Activated CD4-positive, alpha-beta T cell treated with anti-CD3 and anti-CD28 coated beads, Interleukin-10, Interleukin-2, amounts not matched to agents 100 ng/mL and 50 ng/mL, durations not matched to agents 16 hours and 8 hours (primary cell): ENCODE data around the gene GNA12.
"Not testable (repeated sequence)": the region's sequence is repeated elsewhere in the genome, so short reads cannot be mapped to it uniquely, and the experiment has no call there.

ENCODE experiments used
- DNase-seq: peaks from one replicate; pipeline ENCODE4 v3.0.0-alpha.2; 2020

Gene GNA12

DNA sequence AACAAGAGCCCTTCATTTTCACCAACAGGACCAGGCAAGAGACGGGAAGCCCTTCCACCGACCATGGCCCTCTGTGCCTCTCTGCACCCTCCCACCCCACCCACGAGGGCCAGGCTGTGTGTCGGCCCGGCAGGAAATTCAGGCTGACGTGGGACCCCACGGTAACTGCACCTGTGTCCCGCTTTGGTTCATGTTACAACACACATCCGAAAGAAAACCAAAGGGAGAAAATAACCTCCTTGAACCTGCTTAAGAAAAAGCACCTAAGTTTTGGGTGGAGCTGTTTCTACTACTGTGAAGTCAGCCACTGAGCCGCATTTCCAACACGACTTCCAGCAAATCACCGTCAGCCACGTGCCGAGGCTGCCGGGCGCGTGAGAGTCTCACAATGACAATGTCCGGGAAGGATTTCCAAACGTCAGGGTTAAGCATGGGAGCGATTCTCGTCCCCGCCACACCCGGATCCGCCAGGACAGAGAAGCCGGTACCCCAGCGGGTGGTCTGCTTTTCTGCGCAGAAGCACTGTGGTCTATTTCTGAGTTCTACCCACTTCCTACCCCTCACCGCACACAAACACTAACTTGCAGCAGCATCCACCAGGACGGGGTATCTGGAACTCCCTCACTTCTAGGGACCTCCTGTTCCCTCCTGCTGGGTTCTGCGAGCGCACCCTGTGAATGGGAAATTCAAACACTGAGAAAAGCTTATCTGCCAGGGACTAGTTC is 119.5 kb downstream of the GNA12 start:
- no peak for DNase-seq

GRCh38 chr7:2724036-2724435 is 120.1 kb downstream of the GNA12 start:
- DNase-seq = not testable (repeated sequence)

- DNase-seq = no peak
Measured at GRCh38 chr7:2723138-2723850, 120.8 kb downstream of the GNA12 start.

GRCh38 chr7:2722591-2722990 is 121.5 kb downstream of the GNA12 start:
- no peak for DNase-seq

- no peak for DNase-seq
Measured at GRCh38 chr7:2721842-2722241, 122.3 kb downstream of the GNA12 start.

DNA sequence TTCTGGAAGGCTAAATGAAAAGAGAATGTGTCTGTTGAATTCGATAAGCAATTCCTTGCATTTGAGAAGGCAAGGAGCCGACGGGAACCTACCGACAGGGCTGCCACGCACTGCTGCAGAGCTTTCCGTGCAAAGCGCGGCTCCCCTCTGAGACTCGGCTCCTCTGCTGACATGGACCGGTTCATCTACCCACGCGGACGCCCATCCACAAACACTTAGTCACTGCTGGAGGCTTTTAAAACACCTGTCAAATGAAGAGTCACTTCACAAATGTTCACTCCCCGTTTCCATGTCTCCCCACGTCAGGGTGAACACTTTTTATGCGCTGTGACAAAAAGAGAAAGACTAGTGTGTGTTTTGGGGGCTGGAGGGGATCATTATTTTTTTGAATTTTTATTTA is 124.1 kb downstream of the GNA12 start:
- peak; percentile 29 for DNase-seq

- peak; percentile 80 for DNase-seq
Measured at GRCh38 chr7:2719007-2719406, 125.1 kb downstream of the GNA12 start.

GRCh38 chr7:2718296-2718965 is 125.7 kb downstream of the GNA12 start:
- no peak for DNase-seq

DNA sequence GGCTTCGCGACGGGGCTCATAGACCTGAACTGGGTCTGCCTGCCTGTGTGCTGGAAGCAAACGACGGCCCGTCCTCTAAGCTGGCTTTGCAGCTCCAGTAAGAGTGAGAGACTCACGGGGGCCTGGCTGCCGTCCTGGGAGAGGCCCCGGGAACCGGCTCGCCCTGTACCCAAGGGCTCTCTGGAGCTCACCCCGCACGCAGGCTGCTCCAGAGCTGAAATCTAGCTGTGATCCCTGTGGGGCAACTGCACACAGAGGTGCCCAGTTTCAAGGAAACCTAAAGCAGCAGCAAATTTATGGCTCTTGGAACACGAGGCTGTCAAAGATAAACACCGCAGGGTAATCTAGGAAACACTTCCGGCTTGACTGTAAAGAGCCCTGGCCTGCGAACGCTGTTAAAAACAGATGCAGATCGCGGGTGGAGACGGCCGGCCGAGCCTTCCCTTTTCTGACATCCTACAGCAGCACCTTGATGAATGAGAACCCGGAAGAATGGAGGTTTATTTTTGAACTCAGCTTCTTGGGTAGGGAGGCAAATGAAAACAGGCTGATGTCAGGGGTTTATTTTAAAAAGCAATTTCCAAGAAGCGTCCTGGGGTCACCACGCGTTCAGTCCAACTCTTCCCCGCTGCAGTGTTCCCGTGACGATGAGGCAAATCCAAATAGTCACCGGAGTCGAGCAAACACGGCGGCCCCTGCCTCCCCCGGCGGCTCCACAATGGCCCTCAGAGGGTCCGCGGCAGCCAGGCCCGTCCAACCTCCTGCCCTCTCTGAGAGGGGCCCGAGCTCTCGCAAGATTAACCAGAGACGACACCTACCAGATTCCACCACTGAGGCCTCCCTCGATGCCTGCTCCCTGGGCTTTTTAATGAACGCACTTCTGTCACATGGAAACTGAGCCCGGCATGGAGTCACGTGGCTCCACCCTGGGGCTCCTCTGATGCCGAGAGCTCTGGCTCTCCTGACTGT is 126.5 kb downstream of the GNA12 start:
- DNase-seq = peak; percentile 20

DNA sequence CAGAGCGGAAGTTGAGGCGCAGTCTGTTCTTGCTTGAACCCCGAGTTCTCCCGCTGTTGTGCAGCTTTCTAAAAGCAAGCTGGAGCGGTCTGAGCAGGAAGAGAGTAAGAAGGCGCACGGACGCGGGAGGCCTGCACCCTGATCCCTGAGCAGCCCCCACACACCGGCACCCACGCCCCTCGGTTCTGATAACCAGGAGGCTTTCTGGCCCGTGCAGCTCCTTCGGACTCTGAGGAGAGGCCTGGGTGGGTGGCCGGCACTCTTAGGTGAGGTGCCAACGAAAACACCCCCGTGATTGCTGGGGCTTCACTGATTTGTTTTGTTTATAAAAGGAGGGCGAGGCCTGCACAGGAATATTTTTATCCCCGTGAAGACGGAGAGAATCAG is 127.2 kb downstream of the GNA12 start:
- no peak for DNase-seq

GRCh38 chr7:2716488-2716887 is 127.6 kb downstream of the GNA12 start:
- DNase-seq = no peak

- DNase-seq = peak; percentile 58
Measured at GRCh38 chr7:2715341-2716231, 128.5 kb downstream of the GNA12 start.

DNA sequence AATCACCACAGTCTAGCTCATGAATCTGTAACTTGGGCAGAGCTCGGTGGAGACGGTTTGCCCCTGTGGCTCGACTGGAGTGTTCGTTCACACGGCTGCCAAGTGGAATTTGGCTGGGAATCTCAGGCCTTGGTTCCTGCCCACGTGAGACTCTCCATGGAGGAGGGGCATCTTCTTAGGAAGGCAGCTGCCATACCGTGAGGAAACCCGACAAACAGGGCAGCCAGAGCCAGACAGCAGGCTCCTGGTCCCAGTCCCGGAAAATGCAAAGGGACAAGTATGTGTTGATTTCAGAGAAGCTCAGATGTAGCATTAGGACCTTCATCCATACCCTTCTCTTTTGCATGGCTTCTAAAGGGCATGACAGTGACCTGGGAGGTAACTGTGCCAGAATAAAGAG is 129.5 kb downstream of the GNA12 start:
- no peak for DNase-seq

- DNase-seq = no peak
Measured at GRCh38 chr7:2713978-2714377, 130.1 kb downstream of the GNA12 start.

DNA sequence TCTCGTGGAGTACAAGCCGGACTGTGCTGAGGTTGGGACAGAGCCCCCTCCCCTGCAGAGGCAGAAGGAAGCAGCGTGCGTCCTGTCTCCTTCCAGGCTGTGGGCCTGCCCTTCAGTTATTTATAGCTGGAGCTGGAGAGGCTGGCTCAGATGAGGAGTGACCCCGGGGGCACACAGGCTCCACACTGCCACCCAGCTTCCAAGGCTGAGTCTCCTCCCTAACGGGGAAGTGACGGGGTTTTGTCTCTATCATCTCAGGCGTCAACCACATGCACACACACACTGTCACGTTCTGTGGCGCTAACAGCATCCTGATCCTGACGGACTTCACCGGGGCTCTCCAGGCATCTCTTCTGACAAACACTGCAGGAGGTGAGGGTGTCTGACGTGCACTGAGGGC is 130.7 kb downstream of the GNA12 start:
- no peak for DNase-seq

GRCh38 chr7:2711895-2712675 is 132.0 kb downstream of the GNA12 start:
- no peak for DNase-seq

DNA sequence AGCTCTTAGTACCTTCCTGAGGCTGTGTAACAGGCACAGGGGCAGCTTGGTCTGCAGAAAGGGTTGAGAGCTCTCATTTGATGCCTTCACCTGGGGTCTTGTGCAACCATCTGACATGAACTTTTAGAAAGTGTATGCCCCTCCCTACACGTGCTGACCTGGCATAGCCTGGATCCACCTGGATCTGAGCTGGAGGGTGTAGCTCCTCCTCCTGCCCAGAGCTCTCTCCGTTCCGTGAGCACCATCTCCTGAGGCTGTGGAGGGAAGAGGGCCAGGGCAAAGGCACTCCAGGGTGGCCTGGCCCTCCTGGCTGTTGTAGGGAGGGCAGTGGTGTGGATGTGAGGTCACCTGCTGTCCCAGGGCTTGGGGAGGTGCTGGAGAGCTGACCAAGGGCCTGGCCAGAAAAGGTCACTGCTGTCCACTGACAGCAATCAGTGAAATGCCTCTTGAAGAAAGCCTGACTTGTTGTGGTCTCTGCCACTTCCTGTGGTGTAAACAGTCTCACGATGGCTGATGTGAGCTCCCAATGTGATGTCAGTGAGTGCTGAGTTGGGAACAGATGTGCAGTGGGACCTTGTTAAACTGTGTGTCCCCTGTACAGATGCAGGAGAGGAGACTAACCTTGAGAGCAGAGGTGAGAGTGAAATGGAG is 133.1 kb downstream of the GNA12 start:
- DNase-seq = peak; percentile 73

DNA sequence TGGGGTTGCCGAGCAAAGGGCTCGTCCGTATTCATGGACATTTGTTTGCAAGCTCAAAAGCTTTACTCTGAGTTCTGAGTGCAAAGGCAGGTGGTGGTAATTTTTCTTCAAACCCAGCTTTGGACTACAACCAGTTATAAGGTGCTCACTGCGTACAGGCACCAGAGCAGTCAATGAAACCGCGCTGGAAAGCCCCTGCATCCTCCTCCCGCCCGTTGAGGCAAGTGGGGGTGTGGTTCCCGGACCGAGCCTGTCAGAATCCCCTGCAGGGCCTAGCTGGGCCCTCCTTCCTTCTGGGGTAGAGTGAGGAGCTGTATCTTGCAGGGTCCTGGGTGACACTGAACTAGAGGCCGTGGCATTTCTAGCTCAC is 133.8 kb downstream of the GNA12 start:
- peak; percentile 79 for DNase-seq

DNA sequence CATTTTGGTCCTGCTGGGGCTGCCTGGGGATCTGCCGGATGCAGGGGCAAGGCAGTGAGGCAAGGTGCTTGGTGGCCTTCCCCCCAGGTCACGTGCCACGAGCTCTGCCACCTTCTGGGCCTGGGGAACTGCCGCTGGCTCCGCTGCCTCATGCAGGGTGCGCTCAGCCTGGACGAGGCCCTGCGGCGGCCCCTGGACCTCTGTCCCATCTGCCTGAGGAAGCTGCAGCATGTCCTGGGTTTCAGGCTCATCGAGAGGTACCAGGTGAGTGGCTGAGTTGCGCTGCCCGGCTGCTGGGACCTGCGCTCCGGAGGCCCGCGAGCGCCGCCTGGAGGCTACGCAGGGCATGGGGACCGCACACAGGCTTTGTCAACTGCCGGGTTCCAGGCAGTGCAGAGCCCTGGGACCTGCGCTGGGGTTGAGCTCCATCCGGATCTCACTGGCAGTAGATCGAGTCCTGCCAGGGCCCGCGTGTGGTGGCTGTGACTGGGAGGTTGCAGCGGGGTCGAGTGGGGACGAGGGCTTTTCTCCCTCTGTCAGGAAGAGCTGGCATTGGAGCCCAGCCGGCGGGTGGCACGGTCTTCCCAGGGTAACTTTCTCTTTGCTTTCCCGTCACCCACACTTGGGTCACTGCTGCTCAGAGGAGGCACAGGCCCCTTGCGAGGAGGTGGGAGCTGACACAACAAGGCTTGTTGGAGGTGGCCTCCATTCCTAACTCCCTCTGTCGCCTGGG is 134.4 kb downstream of the GNA12 start:
- DNase-seq = peak; percentile 90
